Brain microvascular endothelial cell (primary cell): ENCODE data around the gene ZNF333.
A peak's percentile ranks its signal among the peaks of the same experiment; 100 is the strongest.

ENCODE experiments used
- DNase-seq: peaks from one replicate; pipeline ENCODE4 v3.0.0-alpha.2; 2020
- H3K27ac ChIP-seq: fragments of 250-450 bp; sonication (Bioruptor Pico); 2 replicates; pipeline ENCODE4 v1.5.1; 2020; ENCODE audit warnings: mild to moderate bottlenecking, moderate library complexity
- H3K27me3 ChIP-seq: fragments of 250-450 bp; sonication (Bioruptor Pico); replicated peaks from 2 replicates; pipeline ENCODE4 v1.5.1; 2020; ENCODE audit warnings: mild to moderate bottlenecking
- H3K36me3 ChIP-seq: fragments of 250-450 bp; sonication (Bioruptor Pico); replicated peaks from 2 replicates; pipeline ENCODE4 v1.5.1; 2020; ENCODE audit warnings: mild to moderate bottlenecking
- H3K4me3 ChIP-seq: 2 replicates; pipeline ENCODE4 v1.5.1; 2011; ENCODE audit warnings: low read depth, mild to moderate bottlenecking, control low read depth, low read length, moderate library complexity
- in situ Hi-C: cut with HindIII; loops from 2 replicates; pipeline ENCODE4 v1.10.0; 2017; ENCODE audit warnings: low sequenced_read_pairs, low pct_ligation_motif_present
- TF ChIP-seq, protein P1 (sequence below): IDR thresholded peaks from 2 replicates; pipeline ENCODE4 v1.5.1; 2011; ENCODE audit warnings: low read depth, mild to moderate bottlenecking, moderate library complexity, low read length, control low read depth, inconsistent platforms; ENCODE audit errors: missing control alignments

ZNF333 gene

DNA sequence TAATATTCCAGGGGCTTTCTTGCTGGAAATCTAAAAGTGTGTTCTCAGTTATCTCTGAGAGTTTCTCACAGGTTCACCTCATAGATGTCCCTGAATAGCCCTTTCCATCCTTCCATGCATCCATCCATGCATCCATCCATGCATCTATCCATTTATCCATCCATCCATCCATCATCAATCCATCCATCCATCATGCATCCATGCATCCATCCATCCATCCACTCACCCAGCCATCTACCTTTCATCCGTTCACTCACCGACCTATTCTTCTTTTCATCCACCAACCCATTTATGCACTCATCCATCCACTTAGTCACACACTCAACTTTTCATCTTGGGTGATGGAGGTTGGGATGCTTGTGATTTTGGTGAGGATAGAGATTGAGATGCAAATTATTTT lies 7.8 kb upstream of the ZNF333 start:
- Histone ChIP-seq H3K27ac (no peak overlapping the region), H3K4me3 (no peak overlapping the region), H3K27me3 (no peaks in the 10 kb centered on the region), H3K36me3 (no peaks in the 10 kb centered on the region)
- in situ Hi-C loops: loop anchor here (10.0 kb wide), 1 partner anchor 107 kb away; the partner anchor contains the start of gene NDUFB7
- TF ChIP-seq, protein P1, sequence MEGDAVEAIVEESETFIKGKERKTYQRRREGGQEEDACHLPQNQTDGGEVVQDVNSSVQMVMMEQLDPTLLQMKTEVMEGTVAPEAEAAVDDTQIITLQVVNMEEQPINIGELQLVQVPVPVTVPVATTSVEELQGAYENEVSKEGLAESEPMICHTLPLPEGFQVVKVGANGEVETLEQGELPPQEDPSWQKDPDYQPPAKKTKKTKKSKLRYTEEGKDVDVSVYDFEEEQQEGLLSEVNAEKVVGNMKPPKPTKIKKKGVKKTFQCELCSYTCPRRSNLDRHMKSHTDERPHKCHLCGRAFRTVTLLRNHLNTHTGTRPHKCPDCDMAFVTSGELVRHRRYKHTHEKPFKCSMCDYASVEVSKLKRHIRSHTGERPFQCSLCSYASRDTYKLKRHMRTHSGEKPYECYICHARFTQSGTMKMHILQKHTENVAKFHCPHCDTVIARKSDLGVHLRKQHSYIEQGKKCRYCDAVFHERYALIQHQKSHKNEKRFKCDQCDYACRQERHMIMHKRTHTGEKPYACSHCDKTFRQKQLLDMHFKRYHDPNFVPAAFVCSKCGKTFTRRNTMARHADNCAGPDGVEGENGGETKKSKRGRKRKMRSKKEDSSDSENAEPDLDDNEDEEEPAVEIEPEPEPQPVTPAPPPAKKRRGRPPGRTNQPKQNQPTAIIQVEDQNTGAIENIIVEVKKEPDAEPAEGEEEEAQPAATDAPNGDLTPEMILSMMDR: no peak
- no peak for DNase-seq

DNA sequence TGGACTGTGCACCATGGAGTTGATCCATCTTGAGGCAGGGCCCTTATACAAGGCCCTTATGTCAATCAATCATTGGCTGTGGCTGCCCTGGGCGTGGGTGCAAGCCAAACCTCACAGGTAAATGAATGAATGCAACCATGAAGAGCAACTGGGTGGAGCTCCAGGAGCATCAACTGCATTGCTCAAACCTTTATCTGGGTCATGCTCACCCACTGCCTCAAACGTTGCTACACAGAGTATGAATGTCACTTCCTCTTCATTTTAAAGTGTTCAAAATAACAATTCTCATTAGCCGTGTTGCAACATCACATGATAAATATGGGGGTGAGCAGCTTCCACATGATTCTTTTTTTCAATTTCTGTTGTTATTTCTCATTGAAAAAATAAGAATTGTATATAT lies 6.4 kb upstream of the ZNF333 start:
- H3K27ac ChIP-seq: no peak overlapping the region
- no peaks in the 10 kb centered on the region for H3K27me3 ChIP-seq
- no peak for DNase-seq
- in situ Hi-C loops: loop anchor here (10.0 kb wide), 1 partner anchor 109 kb away; the partner anchor contains the start of gene NDUFB7
- no peaks in the 10 kb centered on the region for H3K36me3 ChIP-seq
- TF ChIP-seq, protein P1: no peak
- H3K4me3 ChIP-seq: no peak overlapping the region

DNA sequence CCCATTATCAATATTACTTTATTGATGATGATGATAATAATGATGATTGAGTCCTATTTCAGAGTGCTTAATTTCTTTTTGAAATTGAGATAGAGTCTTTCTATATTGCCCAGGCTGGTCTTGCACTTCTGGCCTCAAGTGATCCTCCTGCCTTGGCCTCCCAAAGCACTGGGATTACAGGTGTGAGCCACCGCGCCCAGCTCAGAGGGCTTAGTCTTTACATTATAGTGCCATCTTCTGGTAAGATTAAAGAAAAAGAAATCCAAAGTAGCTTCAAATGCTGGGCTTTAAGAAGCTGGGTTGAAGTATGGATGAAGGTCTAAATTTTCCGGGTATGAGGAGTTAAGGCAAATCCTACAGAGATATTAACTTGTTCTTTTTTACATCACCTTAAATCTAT lies 3.4 kb upstream of the ZNF333 start:
- no peak for DNase-seq
- TF ChIP-seq, protein P1: peak; percentile 42
- H3K4me3 ChIP-seq: no peak overlapping the region
- H3K36me3 ChIP-seq: no peaks in the 10 kb centered on the region
- no peak overlapping the region for H3K27ac ChIP-seq
- no peaks in the 10 kb centered on the region for H3K27me3 ChIP-seq
- in situ Hi-C loops: loop anchor here (10.0 kb wide), 1 partner anchor 112 kb away; the partner anchor contains the start of gene NDUFB7

DNA sequence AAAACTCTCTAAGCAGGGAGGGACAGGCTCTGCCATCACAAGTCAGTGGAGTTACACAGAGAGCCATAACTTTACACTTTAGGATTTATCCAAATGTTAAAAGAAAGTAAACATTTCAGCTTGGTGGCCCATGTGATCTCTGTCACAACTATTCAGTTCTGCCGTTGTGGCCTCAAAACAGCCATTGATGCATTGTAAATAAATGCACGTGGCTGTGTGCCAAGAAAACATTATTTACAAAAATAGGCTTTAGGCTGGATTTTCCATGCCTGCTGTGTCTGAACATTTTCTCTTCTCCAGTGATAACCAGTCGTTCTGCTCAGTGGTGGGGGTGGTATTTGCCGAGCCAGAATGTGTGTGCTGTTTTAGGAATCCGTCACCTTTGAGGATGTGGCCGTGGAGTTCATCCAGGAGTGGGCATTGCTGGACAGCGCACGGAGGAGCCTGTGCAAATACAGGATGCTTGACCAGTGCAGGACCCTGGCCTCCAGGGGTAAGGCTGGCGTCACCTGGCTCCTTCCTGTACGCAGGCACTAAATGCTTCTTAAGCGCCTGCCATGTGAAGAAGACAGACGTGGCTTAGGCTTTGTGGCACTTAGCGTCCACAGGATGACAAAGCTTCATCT lies 4.9 kb downstream of the ZNF333 start:
- DNase-seq: no peak

DNA sequence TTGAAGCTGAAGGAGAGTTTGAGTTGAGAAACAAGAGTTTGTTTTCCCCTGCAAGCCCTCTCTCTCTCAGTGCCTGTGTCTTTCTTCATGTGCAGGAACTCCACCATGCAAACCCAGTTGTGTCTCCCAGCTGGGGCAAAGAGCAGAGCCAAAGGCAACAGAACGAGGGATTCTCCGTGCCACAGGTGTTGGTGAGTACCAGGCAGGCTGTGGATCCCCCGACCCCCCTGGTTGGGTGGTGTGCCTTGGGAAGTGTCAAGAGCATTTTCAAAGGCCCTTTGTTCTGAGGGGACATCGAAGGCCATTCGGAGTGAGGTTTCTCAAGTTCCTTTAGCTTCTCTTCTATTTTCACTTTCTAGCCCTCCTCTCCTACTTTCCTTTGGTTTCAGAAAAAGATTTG lies 5.6 kb downstream of the ZNF333 start:
- Histone ChIP-seq H3K27ac (no peak overlapping the region), H3K4me3 (no peak overlapping the region), H3K27me3 (no peaks in the 10 kb centered on the region), H3K36me3 (peaks cover 24% of the 10 kb centered on the region)
- in situ Hi-C loops: no loop called here
- DNase-seq: no peak
- TF ChIP-seq, protein P1: no peak

More for the DNA sequence above, 4.9 kb downstream of the ZNF333 start:
- H3K36me3 ChIP-seq: peaks cover 20% of the 10 kb centered on the region
- in situ Hi-C loops: no loop called here
- TF ChIP-seq, protein P1: no peak
- H3K4me3 ChIP-seq: no peak overlapping the region
- H3K27ac ChIP-seq: no peak overlapping the region
- H3K27me3 ChIP-seq: no peaks in the 10 kb centered on the region

DNA sequence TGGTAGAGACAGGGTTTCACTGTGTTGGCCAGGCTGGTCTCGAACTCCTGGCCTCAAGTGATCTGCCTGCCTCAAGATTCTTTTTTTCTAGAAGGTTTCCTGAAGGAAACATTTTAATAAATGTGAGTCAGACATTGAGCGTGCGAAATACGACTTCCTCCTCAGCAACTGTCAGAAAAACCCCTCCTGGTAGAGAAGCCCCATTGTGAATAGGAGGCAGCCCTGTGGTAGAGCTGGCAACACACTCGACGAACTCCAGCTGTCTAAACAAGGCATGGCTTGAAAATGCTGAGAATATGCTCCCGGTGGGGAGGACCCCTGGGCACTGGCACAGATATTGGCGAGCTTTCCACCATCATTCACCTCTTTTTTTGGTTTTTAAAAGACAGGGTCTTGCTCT lies 9.8 kb downstream of the ZNF333 start:
- in situ Hi-C loops: no loop called here
- H3K36me3 ChIP-seq: peaks cover 53% of the 10 kb centered on the region

More for the DNA sequence above, 9.8 kb downstream of the ZNF333 start:
- no peak for DNase-seq
- TF ChIP-seq, protein P1: no peak
- H3K4me3 ChIP-seq: no peak overlapping the region
- no peaks in the 10 kb centered on the region for H3K27me3 ChIP-seq
- H3K27ac ChIP-seq: no peak overlapping the region
